Measurements from ENCODE around the gene ACTG1. TPM values are rescaled to one million over a fixed set of nuclear protein-coding genes. Genes with fewer than 3 reads are reported as not detected.

ACTG1 gene
- total RNA-seq, 2 experiments from 2014 or later = 3,566 to 4,759 TPM

DNA sequence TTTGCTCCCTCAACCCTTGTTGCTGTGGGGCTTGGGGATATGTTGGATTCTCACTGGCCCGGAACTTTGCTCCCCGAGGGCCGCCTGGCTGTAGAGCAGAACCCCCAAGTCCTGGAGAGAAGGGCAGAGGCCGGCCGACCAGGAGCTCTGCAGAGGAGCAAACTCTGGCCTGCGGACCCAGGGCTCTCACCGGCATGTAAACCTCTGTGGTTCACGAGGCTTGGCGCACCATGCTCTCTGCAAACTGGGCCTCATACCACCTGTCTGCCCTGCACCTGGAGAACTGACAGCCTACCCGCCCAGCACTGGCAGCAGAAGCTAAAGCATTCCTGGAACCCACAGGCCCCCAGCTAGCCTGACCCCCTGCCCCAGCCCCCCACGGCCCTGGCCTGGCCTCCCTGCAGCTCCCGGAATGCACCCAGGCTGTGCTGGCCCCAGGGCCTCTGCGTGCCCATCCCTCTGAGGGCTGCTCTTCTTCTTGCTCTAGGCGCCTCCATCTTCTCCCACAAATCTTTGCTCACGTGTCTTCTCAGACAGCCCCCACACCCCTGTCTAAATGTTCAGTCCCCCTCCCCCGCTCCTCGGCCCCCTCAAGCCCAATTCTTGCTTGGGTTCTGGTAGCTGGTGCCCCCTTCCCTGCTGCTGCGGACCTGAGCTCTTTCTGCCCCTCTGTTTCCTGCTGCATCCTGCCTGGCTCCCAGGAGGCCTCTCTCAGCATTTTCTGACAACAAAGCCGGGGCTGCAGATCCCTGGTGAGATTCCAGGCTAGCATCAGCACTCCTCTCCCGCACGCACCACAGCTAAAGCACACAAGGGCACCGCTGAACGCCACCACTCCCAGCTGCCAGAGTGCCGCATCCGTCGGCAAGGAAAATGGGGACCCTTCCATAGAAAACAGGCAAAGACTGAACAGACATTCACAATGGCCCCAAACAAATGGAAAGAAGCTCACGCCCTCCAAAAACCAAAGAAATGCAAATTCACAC lies 23.3 kb downstream of the ACTG1 start:
- Mint-ChIP-seq H3K36me3 (no peaks in the 10 kb centered on the region), H3K9me3 (ENCODE audit: low read depth) (no peaks in the 10 kb centered on the region), H3K27ac (peak overlapping the region; percentile 20), H3K4me1 (peaks cover 12% of the 10 kb centered on the region), H3K27me3 (peaks cover 33% of the 10 kb centered on the region), H3K4me3 (no peak overlapping the region)
- no peak for ATAC-seq
- DNase-seq = no peak
- CTCF ChIA-PET = interaction anchor here (1.0 kb wide), 1 partner anchor 236 kb away, joined by 3 read pairs; no protein-coding TSS in a partner anchor

- no peak overlapping the region for H3K4me3 Mint-ChIP-seq
- CTCF ChIA-PET = no interaction called here
- H3K4me1 Mint-ChIP-seq = peaks cover 12% of the 10 kb centered on the region
These were observed 24.2 kb downstream of the ACTG1 start for GRCh38 chr17:81488276-81488860.

GRCh38 chr17:81487487-81488275 lies 24.9 kb downstream of the ACTG1 start:
- peaks cover 37% of the 10 kb centered on the region for H3K27me3 Mint-ChIP-seq
- DNase-seq (peak; percentile 79), ATAC-seq (peak; percentile 89)
- H3K36me3 Mint-ChIP-seq = no peaks in the 10 kb centered on the region
- no peak overlapping the region for H3K27ac Mint-ChIP-seq
- no peaks in the 10 kb centered on the region for H3K9me3 Mint-ChIP-seq (ENCODE audit: low read depth)
- H3K4me3 Mint-ChIP-seq = peak overlapping the region; percentile 50
- peaks cover 12% of the 10 kb centered on the region for H3K4me1 Mint-ChIP-seq
- CTCF ChIA-PET = interaction anchor here (0.7 kb wide), 1 partner anchor 235 kb away, joined by 3 read pairs; no protein-coding TSS in a partner anchor

More at GRCh38 chr17:81488276-81488860, 24.2 kb downstream of the ACTG1 start:
- no peaks in the 10 kb centered on the region for H3K36me3 Mint-ChIP-seq
- peak; percentile 22 for ATAC-seq
- no peak for DNase-seq
- H3K27me3 Mint-ChIP-seq = peaks cover 35% of the 10 kb centered on the region
- no peaks in the 10 kb centered on the region for H3K9me3 Mint-ChIP-seq (ENCODE audit: low read depth)
- no peak overlapping the region for H3K27ac Mint-ChIP-seq

- peak overlapping the region; percentile 50 for H3K4me3 Mint-ChIP-seq
- no peaks in the 10 kb centered on the region for H3K9me3 Mint-ChIP-seq (ENCODE audit: low read depth)
- H3K36me3 Mint-ChIP-seq = no peaks in the 10 kb centered on the region
- H3K27ac Mint-ChIP-seq = no peak overlapping the region
- DNase-seq (no peak), ATAC-seq (no peak)
- CTCF ChIA-PET = interaction anchor here (0.7 to 1.4 kb wide), 2 partner anchors 50 to 234 kb away, joined by 3 read pairs; no protein-coding TSS in a partner anchor
- peaks cover 37% of the 10 kb centered on the region for H3K27me3 Mint-ChIP-seq
- peaks cover 12% of the 10 kb centered on the region for H3K4me1 Mint-ChIP-seq
These were observed 25.5 kb downstream of the ACTG1 start for GRCh38 chr17:81487089-81487486.

DNA sequence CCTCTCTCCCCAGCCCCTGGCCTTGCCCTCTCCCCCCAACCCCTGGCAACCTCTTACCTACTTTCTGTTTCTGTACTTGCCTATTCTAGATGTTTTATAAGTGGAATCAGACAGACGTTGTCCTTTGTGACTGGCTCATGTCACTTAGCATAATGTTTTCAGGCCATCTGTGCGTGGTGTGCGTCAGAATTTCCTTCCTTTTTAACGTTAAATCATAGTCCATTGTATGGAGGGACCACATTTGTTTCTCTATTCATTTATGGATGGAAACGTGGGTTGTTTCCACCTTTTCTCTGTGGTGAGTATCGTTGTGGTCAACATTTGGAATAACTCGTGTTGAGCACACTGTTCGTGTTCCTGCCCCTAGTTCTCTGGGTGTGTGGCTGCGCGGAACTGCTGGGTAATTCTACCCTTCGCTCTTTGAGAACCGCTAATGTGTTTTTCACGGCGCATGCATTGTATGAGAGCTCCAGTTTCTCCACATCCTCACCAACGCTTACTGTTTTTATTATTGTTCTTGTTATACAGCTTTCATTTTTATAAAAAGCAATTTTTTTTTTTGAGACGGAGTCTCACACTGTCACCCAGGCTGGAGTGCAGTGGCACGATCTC lies 26.3 kb downstream of the ACTG1 start:
- peaks cover 39% of the 10 kb centered on the region for H3K27me3 Mint-ChIP-seq
- CTCF ChIA-PET = interaction anchor here (1.4 to 2.3 kb wide), 3 partner anchors 46 to 232 kb away, joined by 3 to 22 read pairs (median 7); no protein-coding TSS in a partner anchor
- no peak overlapping the region for H3K4me3 Mint-ChIP-seq

GRCh38 chr17:81484195-81484979 lies 28.2 kb downstream of the ACTG1 start:
- CTCF ChIA-PET = interaction anchor here (0.6 to 3.8 kb wide), 49 partner anchors 8 to 387 kb away, joined by 3 to 22 read pairs (median 4); partner anchors contain the start of genes ACTG1, BAHCC1, FAAP100 and NDUFAF8
- H3K27me3 Mint-ChIP-seq = peaks cover 40% of the 10 kb centered on the region
- no peak overlapping the region for H3K27ac Mint-ChIP-seq
- DNase-seq (peak; percentile 90), ATAC-seq (peak; percentile 73)
- H3K36me3 Mint-ChIP-seq = no peaks in the 10 kb centered on the region
- H3K4me1 Mint-ChIP-seq = peaks cover 13% of the 10 kb centered on the region
- peak overlapping the region; percentile 7 for H3K4me3 Mint-ChIP-seq
- H3K9me3 Mint-ChIP-seq (ENCODE audit: low read depth) = no peaks in the 10 kb centered on the region

More for the DNA sequence above, 26.3 kb downstream of the ACTG1 start:
- ATAC-seq = no peak
- H3K36me3 Mint-ChIP-seq = no peaks in the 10 kb centered on the region
- no peak for DNase-seq
- H3K4me1 Mint-ChIP-seq = peaks cover 15% of the 10 kb centered on the region
- no peak overlapping the region for H3K27ac Mint-ChIP-seq
- no peaks in the 10 kb centered on the region for H3K9me3 Mint-ChIP-seq (ENCODE audit: low read depth)

DNA sequence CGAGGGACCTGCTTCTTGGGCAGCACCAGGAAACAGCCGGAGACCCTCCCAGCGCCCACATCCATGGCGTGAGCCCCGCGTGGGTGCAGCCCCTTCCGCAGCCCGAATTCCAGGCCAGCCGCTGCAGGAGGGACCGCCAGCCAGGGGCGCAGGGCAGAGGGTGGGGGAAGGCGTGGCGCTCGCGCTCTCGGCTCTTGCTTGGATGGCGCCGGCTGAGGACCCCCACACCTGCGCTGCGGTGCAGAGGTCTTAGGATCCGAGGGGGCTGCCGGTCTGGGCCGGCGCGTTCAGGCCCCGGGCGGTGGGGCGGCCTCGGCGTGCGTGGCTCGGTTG lies 28.8 kb downstream of the ACTG1 start:
- CTCF ChIA-PET = interaction anchor here (1.0 to 3.8 kb wide), 17 partner anchors 9 to 334 kb away, joined by 3 to 22 read pairs (median 5); partner anchors contain the start of genes BAHCC1 and FAAP100
- DNase-seq (no peak), ATAC-seq (no peak)
- Mint-ChIP-seq H3K36me3 (no peaks in the 10 kb centered on the region), H3K27me3 (peaks cover 40% of the 10 kb centered on the region), H3K4me1 (peaks cover 13% of the 10 kb centered on the region), H3K4me3 (no peak overlapping the region), H3K9me3 (ENCODE audit: low read depth) (no peaks in the 10 kb centered on the region), H3K27ac (no peak overlapping the region)

- Mint-ChIP-seq H3K4me3 (no peak overlapping the region), H3K9me3 (ENCODE audit: low read depth) (no peaks in the 10 kb centered on the region), H3K27ac (no peak overlapping the region), H3K4me1 (peaks cover 13% of the 10 kb centered on the region), H3K27me3 (peaks cover 40% of the 10 kb centered on the region), H3K36me3 (no peaks in the 10 kb centered on the region)
- DNase-seq = no peak
- CTCF ChIA-PET = interaction anchor here (1.1 to 3.8 kb wide), 12 partner anchors 9 to 333 kb away, joined by 3 to 16 read pairs (median 6); partner anchors contain the start of genes BAHCC1 and FAAP100
- no peak for ATAC-seq
These were observed 29.3 kb downstream of the ACTG1 start for GRCh38 chr17:81483085-81483861.

- H3K36me3 Mint-ChIP-seq = no peaks in the 10 kb centered on the region
- DNase-seq (no peak), ATAC-seq (no peak)
- CTCF ChIA-PET = interaction anchor here (1.5 to 3.8 kb wide), 2 partner anchors 78 to 85 kb away, joined by 4 to 16 read pairs; no protein-coding TSS in a partner anchor
- no peaks in the 10 kb centered on the region for H3K9me3 Mint-ChIP-seq (ENCODE audit: low read depth)
- no peak overlapping the region for H3K27ac Mint-ChIP-seq
- H3K4me3 Mint-ChIP-seq = no peak overlapping the region
- peaks cover 13% of the 10 kb centered on the region for H3K4me1 Mint-ChIP-seq
- H3K27me3 Mint-ChIP-seq = peaks cover 44% of the 10 kb centered on the region
These were observed 29.9 kb downstream of the ACTG1 start for GRCh38 chr17:81482673-81483072.

DNA sequence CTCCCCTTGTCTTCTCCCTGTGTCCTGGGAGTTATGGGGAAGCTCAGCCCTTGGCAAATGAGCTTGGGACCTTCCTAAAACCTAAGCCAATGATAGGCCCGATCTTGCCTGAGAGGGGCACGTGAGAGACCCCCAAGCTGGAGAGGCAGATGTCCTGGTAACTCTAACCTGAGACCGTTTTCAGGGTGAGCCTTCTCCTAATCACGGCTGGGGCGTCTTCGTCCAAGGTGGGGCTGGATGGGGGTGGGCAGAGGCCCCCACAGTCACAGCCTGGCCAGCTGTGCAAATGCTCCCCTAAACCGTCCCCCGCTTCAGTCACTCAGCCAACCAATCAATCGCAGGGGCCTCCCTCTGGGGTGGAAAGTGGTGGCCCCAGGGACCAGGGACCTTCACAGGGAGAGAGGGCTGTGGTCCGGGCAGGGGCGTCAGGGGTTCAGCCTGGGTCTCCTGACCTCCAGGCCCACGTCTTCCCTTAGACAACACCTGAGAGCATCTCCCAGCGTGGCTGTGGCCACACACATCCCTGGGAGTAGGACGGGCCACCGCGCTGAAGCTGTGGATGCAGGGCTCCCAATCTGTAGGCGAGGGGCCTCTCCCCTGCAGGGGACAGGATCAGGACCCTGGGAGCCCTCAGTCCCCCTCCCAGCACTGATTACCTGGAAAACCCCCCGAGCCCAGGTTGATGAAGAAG lies 30.6 kb downstream of the ACTG1 start:
- H3K4me3 Mint-ChIP-seq = no peak overlapping the region
- H3K4me1 Mint-ChIP-seq = peaks cover 13% of the 10 kb centered on the region
- DNase-seq (no peak), ATAC-seq (no peak)
- no peaks in the 10 kb centered on the region for H3K9me3 Mint-ChIP-seq (ENCODE audit: low read depth)
- H3K27me3 Mint-ChIP-seq = peaks cover 44% of the 10 kb centered on the region
- H3K27ac Mint-ChIP-seq = no peak overlapping the region
- H3K36me3 Mint-ChIP-seq = no peaks in the 10 kb centered on the region
- CTCF ChIA-PET = interaction anchor here (1.5 to 3.8 kb wide), 2 partner anchors 77 to 85 kb away, joined by 4 to 16 read pairs; no protein-coding TSS in a partner anchor

All from activated CD8-positive, alpha-beta memory T cell treated with anti-CD3 and anti-CD28 coated beads, Interleukin-2, amount 10 ng/mL, durations not matched to agents 7 days and 5 days (primary cell).